HepG2 (cell line): ENCODE data around the gene PRCD. TPM values are rescaled to one million over a fixed set of nuclear protein-coding genes. Genes with fewer than 3 reads are reported as not detected.

Source experiments
- BHLHE40 ChIP-seq: IDR thresholded peaks from 2 replicates; pipeline ENCODE4 v1.6.1; 2011; ENCODE audit warnings: low read length, improper control_type of control experiment
- GATAD2A ChIP-seq: IDR thresholded peaks from 2 replicates; pipeline ENCODE4 v1.6.1; 2016
- ISX ChIP-seq: sonication (generic); formaldehyde crosslinking; conservative IDR thresholded peaks from 2 replicates; pipeline ENCODE4 v1.5.0; 2020; ENCODE audit warnings: missing genetic modification reagents
- MED1 ChIP-seq: sonication (generic); formaldehyde crosslinking; IDR thresholded peaks from 2 replicates; pipeline ENCODE4 v1.4.0; 2020; ENCODE audit warnings: missing genetic modification reagents
- NFATC3 ChIP-seq: sonication (generic); formaldehyde crosslinking; IDR thresholded peaks from 2 replicates; pipeline ENCODE4 v1.5.1; 2020; ENCODE audit warnings: mild to moderate bottlenecking, missing genetic modification reagents
- SP1 ChIP-seq, 2 experiments: fragments of 450-650 bp in 1 of 2; sonication (generic) in 1 of 2; formaldehyde crosslinking in 1 of 2; IDR thresholded peaks; 2 replicates each; pipeline versions ENCODE4 v1.4.0 to v1.6.1; 2016 to 2020; ENCODE audit warnings: missing genetic modification reagents in 1 of 2
- ZKSCAN8 ChIP-seq: IDR thresholded peaks from 2 replicates; pipeline ENCODE4 v1.6.1; 2016; ENCODE audit warnings: borderline replicate concordance, missing genetic modification reagents, missing compliant biosample characterization
- ZNF333 ChIP-seq: sonication (generic); formaldehyde crosslinking; IDR thresholded peaks from 2 replicates; pipeline ENCODE4 v1.4.0; 2020; ENCODE audit warnings: mild to moderate bottlenecking, missing genetic modification reagents, borderline replicate concordance
- ZNF33B ChIP-seq: sonication (generic); formaldehyde crosslinking; IDR thresholded peaks from 2 replicates; pipeline ENCODE4 v1.5.1; 2020; ENCODE audit warnings: mild to moderate bottlenecking, missing genetic modification reagents
- ZNF446 ChIP-seq: sonication (generic); formaldehyde crosslinking; IDR thresholded peaks from 2 replicates; pipeline ENCODE4 v1.5.0; 2020; ENCODE audit warnings: mild to moderate bottlenecking, missing genetic modification reagents
- ZNF569 ChIP-seq: sonication (generic); formaldehyde crosslinking; IDR thresholded peaks from 2 replicates; pipeline ENCODE4 v1.5.0; 2020; ENCODE audit warnings: mild to moderate bottlenecking, missing genetic modification reagents, moderate library complexity, borderline replicate concordance
- ZNF598 ChIP-seq: sonication (generic); formaldehyde crosslinking; IDR thresholded peaks from 2 replicates; pipeline ENCODE4 v1.5.1; 2020; ENCODE audit warnings: mild to moderate bottlenecking, missing genetic modification reagents, borderline replicate concordance
- ZNF607 ChIP-seq: sonication (generic); formaldehyde crosslinking; IDR thresholded peaks from 2 replicates; pipeline ENCODE4 v1.5.1; 2020; ENCODE audit warnings: missing genetic modification reagents, mild to moderate bottlenecking, borderline replicate concordance
- polyA plus RNA-seq, 8 experiments: library from polyadenylated mRNA; depleted of rRNA in 3 of 8; stranded (reverse) in 7 of 8; unstranded in 1 of 8; fragments of >200 nt; fragmentation: Illumina TruSeq in 4 of 8; extraction: Trizol in 4 of 8; gene quantifications; 2 replicates each; pipeline versions ENCODE4 v1.2.1 to v1.2.3, GENCODE V29; 2011 to 2016; ENCODE audit warnings: low read depth in 4 of 8, missing spikeins in 1 of 8, mixed read lengths in 1 of 8; ENCODE audit not compliant: insufficient read depth in 1 of 8
- total RNA-seq, 5 experiments: library from RNA; depleted of rRNA; stranded (reverse); fragments of >200 nt; fragmentation: Illumina TruSeq; extraction: Trizol; gene quantifications; 2 replicates each; pipeline ENCODE4 v1.2.3, GENCODE V29; 2016; ENCODE audit warnings: low read depth in 1 of 5
- TF ChIP-seq, protein P1 (sequence below): sonication (generic); formaldehyde crosslinking; IDR thresholded peaks from 2 replicates; pipeline ENCODE4 v1.4.0; 2020; ENCODE audit warnings: missing genetic modification reagents, borderline replicate concordance
- TF ChIP-seq, protein P2 (sequence below): sonication (generic); formaldehyde crosslinking; IDR thresholded peaks from 2 replicates; pipeline ENCODE4; 2020; ENCODE audit warnings: missing genetic modification reagents, mild to moderate bottlenecking, borderline replicate concordance
- TF ChIP-seq, protein P3 (sequence below): sonication (generic); formaldehyde crosslinking; IDR thresholded peaks from 2 replicates; pipeline ENCODE4 v1.8.0; 2022; ENCODE audit warnings: low read depth, missing genetic modification reagents
- TF ChIP-seq, protein P4 (sequence below): sonication (generic); formaldehyde crosslinking; IDR thresholded peaks from 2 replicates; pipeline ENCODE4 v1.5.1; 2020; ENCODE audit warnings: missing genetic modification reagents, mild to moderate bottlenecking, borderline replicate concordance
- TF ChIP-seq, protein P5 (sequence below): sonication (generic); formaldehyde crosslinking; IDR thresholded peaks from 2 replicates; pipeline ENCODE4 v1.5.0; 2020; ENCODE audit warnings: mild to moderate bottlenecking, missing genetic modification reagents

Gene PRCD
- total and polyA plus RNA-seq, 2 of the 13 experiments (the other 11 are each of a cell fraction or from before 2014, with no cell fraction given): 0.51 TPM; not detected in 1

DNA sequence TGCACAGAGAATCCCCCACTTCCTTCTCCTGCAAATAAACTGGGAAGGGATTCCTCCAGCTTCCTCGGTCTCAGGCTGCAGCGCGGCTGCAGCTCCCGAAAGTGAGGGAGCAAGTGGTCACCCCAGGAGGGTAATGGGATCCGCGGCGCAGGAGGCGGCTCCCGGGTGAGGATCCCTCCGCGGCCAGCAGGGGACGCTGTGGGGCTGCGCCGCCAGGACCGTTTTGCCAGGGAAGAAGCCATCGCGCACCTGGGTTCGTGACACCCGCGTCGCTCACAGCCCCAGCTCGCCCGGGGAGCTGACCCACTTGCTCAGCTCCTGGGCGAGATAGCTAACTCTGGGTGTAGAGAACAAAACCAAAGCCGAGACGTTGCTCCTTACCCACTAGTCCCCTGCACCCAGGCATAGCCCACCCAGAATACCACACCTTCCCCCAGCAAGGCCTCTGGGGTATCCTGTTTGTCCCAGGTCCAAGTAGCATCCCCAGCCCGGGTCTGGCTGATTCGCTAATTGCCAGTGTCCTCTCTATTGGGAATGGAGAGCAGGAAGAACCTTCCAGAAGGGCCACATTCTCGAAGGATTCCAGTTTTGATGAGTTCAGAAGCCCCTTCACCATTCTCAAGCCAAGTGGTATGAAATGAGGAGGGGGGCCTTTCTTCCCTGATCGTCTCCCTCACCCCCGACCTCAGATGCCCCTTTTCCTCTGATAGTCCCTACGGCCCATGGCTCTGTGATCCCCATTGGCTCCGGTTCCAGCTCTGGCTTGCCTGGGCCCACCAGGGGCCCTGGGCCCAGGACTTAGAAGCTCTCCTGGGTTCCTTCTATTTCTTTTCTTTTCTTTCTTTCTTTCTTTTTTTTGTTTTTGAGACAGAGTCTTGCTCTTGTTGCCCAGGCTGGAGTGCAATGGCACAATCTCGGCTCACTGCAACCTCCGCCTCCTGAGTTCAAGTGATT, 16.5 kb upstream of the PRCD start (continued):
- TF ChIP-seq, protein P1, sequence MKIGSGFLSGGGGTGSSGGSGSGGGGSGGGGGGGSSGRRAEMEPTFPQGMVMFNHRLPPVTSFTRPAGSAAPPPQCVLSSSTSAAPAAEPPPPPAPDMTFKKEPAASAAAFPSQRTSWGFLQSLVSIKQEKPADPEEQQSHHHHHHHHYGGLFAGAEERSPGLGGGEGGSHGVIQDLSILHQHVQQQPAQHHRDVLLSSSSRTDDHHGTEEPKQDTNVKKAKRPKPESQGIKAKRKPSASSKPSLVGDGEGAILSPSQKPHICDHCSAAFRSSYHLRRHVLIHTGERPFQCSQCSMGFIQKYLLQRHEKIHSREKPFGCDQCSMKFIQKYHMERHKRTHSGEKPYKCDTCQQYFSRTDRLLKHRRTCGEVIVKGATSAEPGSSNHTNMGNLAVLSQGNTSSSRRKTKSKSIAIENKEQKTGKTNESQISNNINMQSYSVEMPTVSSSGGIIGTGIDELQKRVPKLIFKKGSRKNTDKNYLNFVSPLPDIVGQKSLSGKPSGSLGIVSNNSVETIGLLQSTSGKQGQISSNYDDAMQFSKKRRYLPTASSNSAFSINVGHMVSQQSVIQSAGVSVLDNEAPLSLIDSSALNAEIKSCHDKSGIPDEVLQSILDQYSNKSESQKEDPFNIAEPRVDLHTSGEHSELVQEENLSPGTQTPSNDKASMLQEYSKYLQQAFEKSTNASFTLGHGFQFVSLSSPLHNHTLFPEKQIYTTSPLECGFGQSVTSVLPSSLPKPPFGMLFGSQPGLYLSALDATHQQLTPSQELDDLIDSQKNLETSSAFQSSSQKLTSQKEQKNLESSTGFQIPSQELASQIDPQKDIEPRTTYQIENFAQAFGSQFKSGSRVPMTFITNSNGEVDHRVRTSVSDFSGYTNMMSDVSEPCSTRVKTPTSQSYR (CRISPR knock-in tag): no peak
- 0 out of 2 replicates have a peak, but pooled peaks have one; percentile 25 for TF ChIP-seq NFATC3 (CRISPR knock-in tag)
- TF ChIP-seq ZNF607 (CRISPR knock-in tag): peak; percentile 82; the same call in 1 of the 2 replicates
- TF ChIP-seq, protein P2, sequence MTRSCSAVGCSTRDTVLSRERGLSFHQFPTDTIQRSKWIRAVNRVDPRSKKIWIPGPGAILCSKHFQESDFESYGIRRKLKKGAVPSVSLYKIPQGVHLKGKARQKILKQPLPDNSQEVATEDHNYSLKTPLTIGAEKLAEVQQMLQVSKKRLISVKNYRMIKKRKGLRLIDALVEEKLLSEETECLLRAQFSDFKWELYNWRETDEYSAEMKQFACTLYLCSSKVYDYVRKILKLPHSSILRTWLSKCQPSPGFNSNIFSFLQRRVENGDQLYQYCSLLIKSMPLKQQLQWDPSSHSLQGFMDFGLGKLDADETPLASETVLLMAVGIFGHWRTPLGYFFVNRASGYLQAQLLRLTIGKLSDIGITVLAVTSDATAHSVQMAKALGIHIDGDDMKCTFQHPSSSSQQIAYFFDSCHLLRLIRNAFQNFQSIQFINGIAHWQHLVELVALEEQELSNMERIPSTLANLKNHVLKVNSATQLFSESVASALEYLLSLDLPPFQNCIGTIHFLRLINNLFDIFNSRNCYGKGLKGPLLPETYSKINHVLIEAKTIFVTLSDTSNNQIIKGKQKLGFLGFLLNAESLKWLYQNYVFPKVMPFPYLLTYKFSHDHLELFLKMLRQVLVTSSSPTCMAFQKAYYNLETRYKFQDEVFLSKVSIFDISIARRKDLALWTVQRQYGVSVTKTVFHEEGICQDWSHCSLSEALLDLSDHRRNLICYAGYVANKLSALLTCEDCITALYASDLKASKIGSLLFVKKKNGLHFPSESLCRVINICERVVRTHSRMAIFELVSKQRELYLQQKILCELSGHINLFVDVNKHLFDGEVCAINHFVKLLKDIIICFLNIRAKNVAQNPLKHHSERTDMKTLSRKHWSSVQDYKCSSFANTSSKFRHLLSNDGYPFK (CRISPR knock-in tag): no peak
- TF ChIP-seq, protein P3, sequence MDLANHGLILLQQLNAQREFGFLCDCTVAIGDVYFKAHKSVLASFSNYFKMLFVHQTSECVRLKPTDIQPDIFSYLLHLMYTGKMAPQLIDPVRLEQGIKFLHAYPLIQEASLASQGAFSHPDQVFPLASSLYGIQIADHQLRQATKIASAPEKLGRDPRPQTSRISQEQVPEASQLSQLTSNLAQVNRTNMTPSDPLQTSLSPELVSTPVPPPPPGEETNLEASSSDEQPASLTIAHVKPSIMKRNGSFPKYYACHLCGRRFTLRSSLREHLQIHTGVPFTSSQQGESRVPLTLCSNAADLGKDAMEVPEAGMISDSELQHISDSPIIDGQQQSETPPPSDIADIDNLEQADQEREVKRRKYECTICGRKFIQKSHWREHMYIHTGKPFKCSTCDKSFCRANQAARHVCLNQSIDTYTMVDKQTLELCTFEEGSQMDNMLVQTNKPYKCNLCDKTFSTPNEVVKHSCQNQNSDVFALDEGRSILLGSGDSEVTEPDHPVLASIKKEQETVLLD (CRISPR knock-in tag): no peak
- TF ChIP-seq SP1 (IDR thresholded peaks at IDR 0.05): no peak
- no peak for TF ChIP-seq SP1 (CRISPR knock-in tag; IDR thresholded peaks at IDR 0.05)
- TF ChIP-seq GATAD2A: peak; percentile 84
- TF ChIP-seq, protein P4, sequence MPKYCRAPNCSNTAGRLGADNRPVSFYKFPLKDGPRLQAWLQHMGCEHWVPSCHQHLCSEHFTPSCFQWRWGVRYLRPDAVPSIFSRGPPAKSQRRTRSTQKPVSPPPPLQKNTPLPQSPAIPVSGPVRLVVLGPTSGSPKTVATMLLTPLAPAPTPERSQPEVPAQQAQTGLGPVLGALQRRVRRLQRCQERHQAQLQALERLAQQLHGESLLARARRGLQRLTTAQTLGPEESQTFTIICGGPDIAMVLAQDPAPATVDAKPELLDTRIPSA (CRISPR knock-in tag): no peak
- no peak for TF ChIP-seq ISX (CRISPR knock-in tag)
- no peak; the same call in 1 of the 2 replicates for TF ChIP-seq ZNF598 (CRISPR knock-in tag)
- TF ChIP-seq, protein P5, sequence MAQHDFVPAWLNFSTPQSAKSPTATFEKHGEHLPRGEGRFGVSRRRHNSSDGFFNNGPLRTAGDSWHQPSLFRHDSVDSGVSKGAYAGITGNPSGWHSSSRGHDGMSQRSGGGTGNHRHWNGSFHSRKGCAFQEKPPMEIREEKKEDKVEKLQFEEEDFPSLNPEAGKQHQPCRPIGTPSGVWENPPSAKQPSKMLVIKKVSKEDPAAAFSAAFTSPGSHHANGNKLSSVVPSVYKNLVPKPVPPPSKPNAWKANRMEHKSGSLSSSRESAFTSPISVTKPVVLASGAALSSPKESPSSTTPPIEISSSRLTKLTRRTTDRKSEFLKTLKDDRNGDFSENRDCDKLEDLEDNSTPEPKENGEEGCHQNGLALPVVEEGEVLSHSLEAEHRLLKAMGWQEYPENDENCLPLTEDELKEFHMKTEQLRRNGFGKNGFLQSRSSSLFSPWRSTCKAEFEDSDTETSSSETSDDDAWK: no peak
- TF ChIP-seq ZNF33B (CRISPR knock-in tag): no peak
- TF ChIP-seq ZKSCAN8: no peak
- TF ChIP-seq ZNF569 (CRISPR knock-in tag): no peak
- peak; percentile 61; the same call in 1 of the 2 replicates for TF ChIP-seq MED1
- no peak for TF ChIP-seq ZNF446 (CRISPR knock-in tag)
- peak; percentile 49; the same call in 1 of the 2 replicates for TF ChIP-seq BHLHE40
- no peak for TF ChIP-seq ZNF333 (CRISPR knock-in tag)
